A673 (cell line): ENCODE results near the gene ATE1.

ENCODE experiments used
- CTCF ChIP-seq: fragments of 300-800, 200-600 bp; sonication (generic); conservative IDR thresholded peaks from 2 replicates; pipeline ENCODE4 v1.5.1; 2017; ENCODE audit warnings: low read depth, mild to moderate bottlenecking, antibody characterized with exemption, low read length, moderate library complexity, mixed read lengths
- EZH2 ChIP-seq: fragments of 200-600 bp; sonication (generic); IDR thresholded peaks from 2 replicates; pipeline ENCODE4 v1.6.1; 2017; ENCODE audit warnings: borderline replicate concordance, low read depth, mild to moderate bottlenecking, mixed read lengths, antibody characterized with exemption, low read length; ENCODE audit not compliant: poor library complexity, severe bottlenecking

GRCh38 chr10:121846555-121846954 lies 81.3 kb downstream of the ATE1 start:
- TF ChIP-seq CTCF = no peak
- no peak for TF ChIP-seq EZH2
